IMR-90 (cell line): ENCODE results near the gene KMT5C. TPM values are rescaled to one million over a fixed set of nuclear protein-coding genes. Genes with fewer than 3 reads are reported as not detected.

ENCODE experiments used
- ATAC-seq: fragments of 200-7000 bp; cut with Tn5 transposase; 2 replicates; pipeline ENCODE4 v1.9.1; 2020; ENCODE audit warnings: low read depth, mild to moderate bottlenecking, moderate library complexity
- BruUV-seq: library from RNA; stranded (reverse); fragments of 400-500 nt; replicated peaks from 2 replicates; lab custom pipeline; 2021; lab: Mats Ljungman, UMichigan
- CTCF ChIA-PET: fragments of 300-600 bp; formaldehyde crosslinking; extraction: SDS; loops from one replicate; lab custom pipeline; 2021; ENCODE audit warnings: antibody characterized with exemption; lab: Yijun Ruan, JAX
- POLR2A ChIA-PET: fragments of 300-600 bp; sonication (Branson Sonifier 250); formaldehyde crosslinking; loops from one replicate; lab custom pipeline; 2022; ENCODE audit warnings: antibody characterized with exemption; ENCODE audit not compliant: unreplicated experiment; lab: Charles Lee
- DNase-seq: peaks from one replicate; pipeline ENCODE4 v3.0.0; 2013
- H2AFZ ChIP-seq: replicated peaks from 2 replicates; pipeline ENCODE3; 2013; ENCODE audit warnings: low read length, mild to moderate bottlenecking; ENCODE audit not compliant: poor library complexity
- H2AK5ac ChIP-seq: 2 replicates; pipeline ENCODE4 v1.6.1; 2013; ENCODE audit warnings: low read depth, low read length, inconsistent platforms
- H2AK9ac ChIP-seq: replicated peaks from 2 replicates; pipeline ENCODE3; 2013; ENCODE audit warnings: mild to moderate bottlenecking, low read depth, low read length, moderate library complexity; ENCODE audit not compliant: poor library complexity
- H2BK120ac ChIP-seq: 2 replicates; pipeline ENCODE4 v1.6.1; 2013; ENCODE audit warnings: low read depth, low read length, inconsistent platforms
- H2BK15ac ChIP-seq: 3 replicates; pipeline ENCODE4 v1.6.1; 2013; ENCODE audit warnings: low read depth, low read length, inconsistent platforms
- H2BK20ac ChIP-seq: 2 replicates; pipeline ENCODE4 v1.6.1; 2013; ENCODE audit warnings: low read depth, mild to moderate bottlenecking, inconsistent platforms, low read length, moderate library complexity
- H2BK5ac ChIP-seq: 2 replicates; pipeline ENCODE4 v1.6.1; 2013; ENCODE audit warnings: mild to moderate bottlenecking, low read depth, low read length, inconsistent platforms; ENCODE audit not compliant: poor library complexity, severe bottlenecking
- H3K14ac ChIP-seq: replicated peaks from 2 replicates; pipeline ENCODE4 v1.6.1; 2013; ENCODE audit warnings: low read depth, low read length, inconsistent platforms
- H3K18ac ChIP-seq: 2 replicates; pipeline ENCODE4 v1.6.1; 2013; ENCODE audit warnings: low read depth, low read length, control low read depth
- H3K23ac ChIP-seq: 2 replicates; pipeline ENCODE4 v1.6.1; 2013; ENCODE audit warnings: low read depth, low read length, inconsistent platforms
- H3K27ac ChIP-seq: 2 replicates; pipeline ENCODE4 v1.5.1; 2013; ENCODE audit warnings: mild to moderate bottlenecking, control low read depth, low read length; ENCODE audit not compliant: insufficient read depth
- H3K27me3 ChIP-seq: 2 replicates; pipeline ENCODE4 v1.6.1; 2013; ENCODE audit warnings: low read length; ENCODE audit not compliant: control insufficient read depth, insufficient read depth
- H3K36me3 ChIP-seq: 2 replicates; pipeline ENCODE4 v1.6.1; 2013; ENCODE audit warnings: low read length, mixed read lengths; ENCODE audit not compliant: control insufficient read depth, insufficient read depth
- H3K4ac ChIP-seq: 2 replicates; pipeline ENCODE4 v1.6.1; 2013; ENCODE audit warnings: low read depth, low read length, inconsistent platforms
- H3K4me1 ChIP-seq: 2 replicates; pipeline ENCODE4 v1.6.1; 2013; ENCODE audit warnings: low read length, mixed read lengths; ENCODE audit not compliant: control insufficient read depth, insufficient read depth
- H3K4me2 ChIP-seq: 2 replicates; pipeline ENCODE4 v1.6.1; 2013; ENCODE audit warnings: low read depth, mild to moderate bottlenecking, control low read depth, low read length, moderate library complexity
- H3K4me3 ChIP-seq: 2 replicates; pipeline ENCODE4 v1.5.1; 2013; ENCODE audit warnings: low read depth, mild to moderate bottlenecking, control low read depth, low read length, moderate library complexity; ENCODE audit not compliant: insufficient read depth
- H3K56ac ChIP-seq: 2 replicates; pipeline ENCODE4 v1.6.1; 2013; ENCODE audit warnings: low read length, inconsistent platforms; ENCODE audit not compliant: insufficient read depth; ENCODE audit errors: extremely low read depth
- H3K79me1 ChIP-seq, 2 experiments: 2 replicates each; pipeline ENCODE4 v1.6.1; 2013; ENCODE audit warnings: low read length in 2 of 2, inconsistent platforms in 1 of 2, low read depth in 1 of 2
- H3K9ac ChIP-seq: 2 replicates; pipeline ENCODE4 v1.6.1; 2013; ENCODE audit warnings: low read depth, low read length, control low read depth
- H3K9me1 ChIP-seq: 2 replicates; pipeline ENCODE4 v1.6.1; 2013; ENCODE audit warnings: low read length, inconsistent platforms; ENCODE audit not compliant: insufficient read depth
- H3K9me3 ChIP-seq: 2 replicates; pipeline ENCODE4 v1.6.1; 2013; ENCODE audit warnings: low read length; ENCODE audit not compliant: control insufficient read depth, insufficient read depth
- H4K20me1 ChIP-seq: 2 replicates; pipeline ENCODE4 v1.6.1; 2013; ENCODE audit warnings: low read length, inconsistent platforms; ENCODE audit not compliant: insufficient read depth
- H4K5ac ChIP-seq: 2 replicates; pipeline ENCODE4 v1.6.1; 2013; ENCODE audit warnings: mild to moderate bottlenecking, low read depth, low read length, control low read depth
- H4K8ac ChIP-seq, 2 experiments: 2 replicates each; pipeline ENCODE4 v1.6.1; 2013; ENCODE audit warnings: low read depth in 2 of 2, low read length in 2 of 2, control low read depth in 1 of 2, inconsistent platforms in 1 of 2
- H4K91ac ChIP-seq: 2 replicates; pipeline ENCODE4 v1.6.1; 2013; ENCODE audit warnings: low read depth, low read length, inconsistent platforms; ENCODE audit not compliant: insufficient read depth
- CHD1 ChIP-seq: IDR thresholded peaks from 2 replicates; pipeline ENCODE4 v1.6.1; 2012; ENCODE audit warnings: low read depth, low read length, improper control_type of control experiment
- MAFK ChIP-seq: IDR thresholded peaks from 2 replicates; pipeline ENCODE4 v1.6.1; 2012; ENCODE audit warnings: low read depth, low read length, improper control_type of control experiment
- POLR2A ChIP-seq: IDR thresholded peaks from 2 replicates; pipeline ENCODE4 v1.6.1; 2012; ENCODE audit warnings: mild to moderate bottlenecking, low read depth, low read length
- WGBS, 2 experiments: methylation state at CpG; one replicate each; pipeline versions ENCODE4 v1.1.5 to v1.1.7; 2013; ENCODE audit warnings: missing lambda C conversion rate in 2 of 2; ENCODE audit not compliant: insufficient read length in 1 of 2; ENCODE audit errors: extremely low coverage in 2 of 2; 5-methylcytosine and 5-hydroxymethylcytosine counted together
- dilution Hi-C: fragments of 300-500 bp; cut with HindIII; formaldehyde crosslinking; loops from one replicate; pipeline ENCODE4 v1.14.3; 2018; ENCODE audit warnings: low sequenced_read_pairs; ENCODE audit not compliant: unreplicated experiment
- in situ Hi-C: fragments of 300-500 bp; cut with MboI; formaldehyde crosslinking; loops from 3 replicates; pipeline ENCODE4 v1.14.3; 2019; ENCODE audit warnings: low sequenced_read_pairs, inconsistent platforms, mixed read lengths
- intact Hi-C: fragments of 100-400 bp; cut with micrococcal nuclease; formaldehyde crosslinking; loops from 2 replicates; pipeline ENCODE4 v1.10.0; 2022
- polyA plus RNA-seq, 3 experiments: library from polyadenylated mRNA; depleted of rRNA; stranded (reverse); fragments of >200 nt; gene quantifications; 2 replicates each; pipeline ENCODE4 v1.2.3, GENCODE V29; 2012; ENCODE audit warnings: low replicate concordance in 1 of 3
- total RNA-seq: library from RNA; depleted of rRNA; stranded (reverse); fragments of >200 nt; gene quantifications from 2 replicates; pipeline ENCODE4 v1.2.3, GENCODE V29; 2012

Gene KMT5C
- total and polyA plus RNA-seq, 2 of the 4 experiments (the other 2 are of a cell fraction) = 1.8 to 5.9 TPM

- intact Hi-C loops (no loop called here), dilution Hi-C loops (no loop called here), in situ Hi-C loops (no loop called here)
- BruUV-seq = TSS peak; percentile 34
- no peak for TF ChIP-seq CHD1
- TF ChIP-seq MAFK = no peak
- TF ChIP-seq POLR2A = peak; percentile 77
- Histone ChIP-seq H3K56ac (no peak overlapping the region), H3K4me1 (peaks cover 16% of the 10 kb centered on the region), H3K79me1 (peaks cover 0 to 37% of the 10 kb centered on the region in 2 experiments; a peak in 3 of 4 replicates), H2BK20ac (no peak overlapping the region), H3K9ac (peak overlapping the region; percentile 30; the same call in 1 of the 2 replicates), H4K5ac (no peak overlapping the region), H2AFZ (no peak overlapping the region), H3K9me1 (peaks cover 4% of the 10 kb centered on the region; the same call in 1 of the 2 replicates), H3K14ac (no peak overlapping the region), H4K20me1 (peaks cover 59% of the 10 kb centered on the region), H2BK120ac (no peak overlapping the region), H2AK5ac (no peak overlapping the region), H3K4me3 (no peak overlapping the region), H2BK5ac (no peak overlapping the region), H3K27me3 (no peaks in the 10 kb centered on the region), H4K91ac (no peak overlapping the region), H3K9me3 (no peaks in the 10 kb centered on the region), H3K27ac (no peak overlapping the region; the same call in 1 of the 2 replicates), H3K23ac (peak overlapping the region; percentile 33; the same call in 1 of the 2 replicates), H3K18ac (no peak overlapping the region), H3K36me3 (peaks cover 26% of the 10 kb centered on the region), H4K8ac (no peak overlapping the region), H3K4ac (no peak overlapping the region), H2AK9ac (no peak overlapping the region), H2BK15ac (no peak overlapping the region), H3K4me2 (no peak overlapping the region)
- CTCF ChIA-PET = no interaction called here
- WGBS, 2 experiments = 80% methylated on average over 1 of the region's 3 CpGs; no CpG with 5 or more reads in 1 of the 2 experiments
- DNase-seq = no peak
- POLR2A ChIA-PET = interaction anchor here (0.5 kb wide), 1 partner anchor 26 kb away, joined by 3 read pairs; no protein-coding TSS in a partner anchor
- ATAC-seq = no peak
These were observed 27.1 kb downstream of the KMT5C start for GRCh38 chr19:55366790-55367189.
